ENCODE results near the gene HSD17B13.
"Not testable (repeated sequence)": the region's sequence is repeated elsewhere in the genome, so short reads cannot be mapped to it uniquely, and the experiment has no call there.

The HSD17B13 gene

DNA sequence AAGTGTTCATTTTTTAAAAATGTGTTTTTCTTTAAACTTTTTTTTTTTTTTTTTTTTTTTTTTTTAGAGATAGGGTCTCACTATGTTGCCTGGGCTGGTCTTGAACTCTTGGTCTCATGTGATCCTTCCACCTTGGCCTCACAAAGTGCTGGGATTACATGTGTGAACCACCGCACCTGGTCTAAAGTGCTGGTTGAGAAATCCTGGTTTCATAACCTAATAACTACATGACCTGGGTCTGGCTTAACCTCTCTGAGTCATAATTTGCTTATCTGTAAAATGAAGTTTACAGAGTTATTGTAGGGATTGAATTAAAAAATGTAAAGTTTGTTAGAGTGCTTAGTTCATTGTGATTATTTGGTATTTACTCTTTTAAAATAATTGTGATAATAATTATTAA is 5.2 kb downstream of the HSD17B13 start:
- Histone ChIP-seq H3K4me3 (ENCODE audit: low read length in 2 of 2) (no peak overlapping the region), H3K36me3 (replicated peaks in 1 of 2; ENCODE audit: control insufficient read depth in 2 of 2, insufficient read depth in 2 of 2, low read length in 2 of 2) (no peaks in the 10 kb centered on the region), H3K9me3 (replicated peaks in 1 of 2; ENCODE audit: control insufficient read depth in 2 of 2, insufficient read depth in 1 of 2, low read depth in 1 of 2, low read length in 2 of 2) (no peaks in the 10 kb centered on the region), H2BK5ac (ENCODE audit: low read length) (no peak overlapping the region), H3K4ac (ENCODE audit: low read length) (no peak overlapping the region), H3K79me1 (ENCODE audit: low read depth, low read length) (no peaks in the 10 kb centered on the region), H3K18ac (ENCODE audit: low read length) (no peak overlapping the region), H2AK5ac (ENCODE audit: low read depth, low read length) (no peak overlapping the region), H3K14ac (ENCODE audit: low read length) (no peak overlapping the region), H3K4me1 (ENCODE audit: control insufficient read depth in 2 of 2, insufficient read depth in 1 of 2, low read depth in 1 of 2, low read length in 2 of 2) (no peaks in the 10 kb centered on the region), H3K4me2 (ENCODE audit: insufficient read depth, low read length, poor library complexity, severe bottlenecking) (no peak overlapping the region), H2BK120ac (ENCODE audit: low read depth, low read length) (no peak overlapping the region), H4K8ac (ENCODE audit: low read depth, low read length) (no peak overlapping the region), H3K9ac (ENCODE audit: low read depth, low read length, poor library complexity) (no peak overlapping the region), H2AFZ (ENCODE audit: low read length) (no peak overlapping the region), H3K27ac (replicated peaks; ENCODE audit: low read length) (no peak overlapping the region), H3K27me3 (ENCODE audit: control insufficient read depth in 3 of 3, insufficient read depth in 3 of 3, low read depth in 1 of 3, low read length in 3 of 3) (no peaks in the 10 kb centered on the region), H3K23ac (ENCODE audit: low read depth, low read length, poor library complexity) (no peak overlapping the region), H2BK12ac (ENCODE audit: low read length) (no peak overlapping the region), H4K91ac (ENCODE audit: low read depth, low read length, poor library complexity) (no peak overlapping the region), H2BK15ac (ENCODE audit: low read length) (no peak overlapping the region)
- no peak for DNase-seq (ENCODE audit: low spot score)
- WGBS, 2 donors (ENCODE audit: extremely low coverage in 2 of 2, insufficient read length in 2 of 2, insufficient replicate concordance in 1 of 2): no CpG with 5 or more reads among the region's 1 CpG

DNA sequence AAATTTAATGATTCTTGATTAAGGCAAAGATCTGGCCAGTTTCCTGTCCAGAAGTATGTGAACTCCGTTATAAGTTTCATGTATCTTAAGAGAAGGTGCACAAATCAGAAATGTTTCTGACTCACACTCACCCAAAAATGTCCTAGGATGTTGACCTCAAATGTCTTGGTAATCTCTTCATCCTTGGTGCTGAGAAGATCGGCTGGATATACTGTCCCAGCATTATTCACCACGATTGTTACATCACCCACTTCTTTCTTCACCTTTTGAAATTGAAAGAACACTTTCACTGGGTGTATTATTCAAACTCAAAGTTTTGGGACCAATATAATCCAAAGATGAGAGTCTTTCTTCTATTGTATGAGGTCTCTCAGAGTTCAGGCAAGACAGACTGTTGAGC is 5.7 kb downstream of the HSD17B13 start:
- no peak overlapping the region for H3K14ac ChIP-seq (ENCODE audit: low read length)
- H3K23ac ChIP-seq (ENCODE audit: low read depth, low read length, poor library complexity): no peak overlapping the region
- H3K27me3 ChIP-seq (ENCODE audit: control insufficient read depth in 3 of 3, insufficient read depth in 3 of 3, low read depth in 1 of 3, low read length in 3 of 3): no peaks in the 10 kb centered on the region
- no peaks in the 10 kb centered on the region for H3K36me3 ChIP-seq (replicated peaks in 1 of 2; ENCODE audit: control insufficient read depth in 2 of 2, insufficient read depth in 2 of 2, low read length in 2 of 2)
- H3K79me1 ChIP-seq (ENCODE audit: low read depth, low read length): no peaks in the 10 kb centered on the region
- no peak overlapping the region for H2BK15ac ChIP-seq (ENCODE audit: low read length)
- H4K91ac ChIP-seq (ENCODE audit: low read depth, low read length, poor library complexity): no peak overlapping the region
- no peak overlapping the region for H3K18ac ChIP-seq (ENCODE audit: low read length)
- no peak overlapping the region for H3K4me3 ChIP-seq (ENCODE audit: low read length in 2 of 2)
- no peaks in the 10 kb centered on the region for H3K4me1 ChIP-seq (ENCODE audit: control insufficient read depth in 2 of 2, insufficient read depth in 1 of 2, low read depth in 1 of 2, low read length in 2 of 2)
- no CpG with 5 or more reads among the region's 3 CpGs for WGBS, 2 donors (ENCODE audit: extremely low coverage in 2 of 2, insufficient read length in 2 of 2, insufficient replicate concordance in 1 of 2)
- H2AK5ac ChIP-seq (ENCODE audit: low read depth, low read length): no peak overlapping the region
- no peak overlapping the region for H3K4me2 ChIP-seq (ENCODE audit: insufficient read depth, low read length, poor library complexity, severe bottlenecking)
- H2BK12ac ChIP-seq (ENCODE audit: low read length): no peak overlapping the region
- H2AFZ ChIP-seq (ENCODE audit: low read length): no peak overlapping the region
- H3K9ac ChIP-seq (ENCODE audit: low read depth, low read length, poor library complexity): no peak overlapping the region
- H3K4ac ChIP-seq (ENCODE audit: low read length): no peak overlapping the region
- H2BK5ac ChIP-seq (ENCODE audit: low read length): no peak overlapping the region
- no peak overlapping the region for H2BK120ac ChIP-seq (ENCODE audit: low read depth, low read length)
- no peak overlapping the region for H3K27ac ChIP-seq (replicated peaks; ENCODE audit: low read length)
- H3K9me3 ChIP-seq (replicated peaks in 1 of 2; ENCODE audit: control insufficient read depth in 2 of 2, insufficient read depth in 1 of 2, low read depth in 1 of 2, low read length in 2 of 2): no peaks in the 10 kb centered on the region
- H4K8ac ChIP-seq (ENCODE audit: low read depth, low read length): no peak overlapping the region
- DNase-seq (ENCODE audit: low spot score): no peak

DNA sequence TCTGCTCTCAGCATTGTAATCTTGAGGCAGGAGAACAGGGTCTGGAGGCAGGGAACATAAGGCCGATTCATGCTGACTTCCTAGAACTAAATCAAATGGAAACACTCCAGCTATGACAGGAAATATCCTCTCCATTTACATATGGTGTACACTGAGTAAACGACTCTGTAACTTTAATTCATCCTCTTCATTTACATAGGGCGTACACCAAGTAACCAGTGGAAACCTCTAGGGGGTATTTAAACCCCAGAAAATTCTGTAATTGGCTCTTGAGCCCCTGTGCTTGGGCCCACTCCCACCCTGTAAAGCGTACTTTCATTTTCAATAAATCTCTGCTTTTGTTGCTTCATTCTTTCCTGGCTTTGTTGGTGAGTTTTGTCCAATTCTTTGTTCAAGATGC is 7.7 kb downstream of the HSD17B13 start:
- H4K8ac ChIP-seq (ENCODE audit: low read depth, low read length); H3K18ac ChIP-seq (ENCODE audit: low read length); H2AK5ac ChIP-seq (ENCODE audit: low read depth, low read length); H2BK12ac ChIP-seq (ENCODE audit: low read length); H2BK120ac ChIP-seq (ENCODE audit: low read depth, low read length); H3K27me3 ChIP-seq (ENCODE audit: control insufficient read depth in 3 of 3, insufficient read depth in 3 of 3, low read depth in 1 of 3, low read length in 3 of 3); H3K23ac ChIP-seq (ENCODE audit: low read depth, low read length, poor library complexity); DNase-seq (ENCODE audit: low spot score); H3K4me2 ChIP-seq (ENCODE audit: insufficient read depth, low read length, poor library complexity, severe bottlenecking); H3K9ac ChIP-seq (ENCODE audit: low read depth, low read length, poor library complexity); H3K4ac ChIP-seq (ENCODE audit: low read length); H3K36me3 ChIP-seq (replicated peaks in 1 of 2; ENCODE audit: control insufficient read depth in 2 of 2, insufficient read depth in 2 of 2, low read length in 2 of 2); H2BK5ac ChIP-seq (ENCODE audit: low read length); H3K9me3 ChIP-seq (replicated peaks in 1 of 2; ENCODE audit: control insufficient read depth in 2 of 2, insufficient read depth in 1 of 2, low read depth in 1 of 2, low read length in 2 of 2); H2BK15ac ChIP-seq (ENCODE audit: low read length); H4K91ac ChIP-seq (ENCODE audit: low read depth, low read length, poor library complexity); H3K79me1 ChIP-seq (ENCODE audit: low read depth, low read length); H3K27ac ChIP-seq (replicated peaks; ENCODE audit: low read length); H3K4me1 ChIP-seq (ENCODE audit: control insufficient read depth in 2 of 2, insufficient read depth in 1 of 2, low read depth in 1 of 2, low read length in 2 of 2); H3K4me3 ChIP-seq (ENCODE audit: low read length in 2 of 2); H3K14ac ChIP-seq (ENCODE audit: low read length): not testable (repeated sequence)
- WGBS, 2 donors (ENCODE audit: extremely low coverage in 2 of 2, insufficient read length in 2 of 2, insufficient replicate concordance in 1 of 2): no CpG with 5 or more reads among the region's 4 CpGs
- H2AFZ ChIP-seq (ENCODE audit: low read length): peak overlapping the region; percentile 1

DNA sequence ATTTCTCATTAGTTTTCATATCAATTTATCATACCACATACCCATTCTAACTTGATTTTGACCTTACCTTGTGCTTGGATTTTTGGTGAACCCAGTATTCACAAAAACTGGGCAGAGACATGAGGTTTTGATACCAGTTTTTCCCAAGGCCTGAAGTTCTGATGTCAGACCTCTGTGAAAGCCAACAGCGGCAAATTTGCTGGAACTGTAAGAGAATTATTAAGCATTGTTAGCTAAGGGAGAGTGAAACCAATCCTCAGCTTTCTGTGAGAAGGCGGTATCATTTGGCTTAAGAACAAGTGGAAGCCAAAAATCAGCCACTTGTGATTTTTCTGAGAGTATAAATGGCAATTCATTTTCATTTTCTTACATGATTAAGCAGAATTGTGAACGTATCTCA is 8.9 kb downstream of the HSD17B13 start:
- Histone ChIP-seq H3K18ac (ENCODE audit: low read length) (no peak overlapping the region), H3K4me1 (ENCODE audit: control insufficient read depth in 2 of 2, insufficient read depth in 1 of 2, low read depth in 1 of 2, low read length in 2 of 2) (no peaks in the 10 kb centered on the region), H3K27me3 (ENCODE audit: control insufficient read depth in 3 of 3, insufficient read depth in 3 of 3, low read depth in 1 of 3, low read length in 3 of 3) (no peaks in the 10 kb centered on the region), H2BK15ac (ENCODE audit: low read length) (no peak overlapping the region), H2BK12ac (ENCODE audit: low read length) (no peak overlapping the region), H2AK5ac (ENCODE audit: low read depth, low read length) (no peak overlapping the region), H3K4me3 (ENCODE audit: low read length in 2 of 2) (no peak overlapping the region), H4K8ac (ENCODE audit: low read depth, low read length) (no peak overlapping the region), H3K4ac (ENCODE audit: low read length) (no peak overlapping the region), H2BK5ac (ENCODE audit: low read length) (no peak overlapping the region), H3K4me2 (ENCODE audit: insufficient read depth, low read length, poor library complexity, severe bottlenecking) (no peak overlapping the region), H3K23ac (ENCODE audit: low read depth, low read length, poor library complexity) (no peak overlapping the region), H2AFZ (ENCODE audit: low read length) (no peak overlapping the region), H3K9me3 (replicated peaks in 1 of 2; ENCODE audit: control insufficient read depth in 2 of 2, insufficient read depth in 1 of 2, low read depth in 1 of 2, low read length in 2 of 2) (no peaks in the 10 kb centered on the region), H3K79me1 (ENCODE audit: low read depth, low read length) (no peaks in the 10 kb centered on the region), H2BK120ac (ENCODE audit: low read depth, low read length) (no peak overlapping the region), H3K27ac (replicated peaks; ENCODE audit: low read length) (no peak overlapping the region), H3K9ac (ENCODE audit: low read depth, low read length, poor library complexity) (no peak overlapping the region), H4K91ac (ENCODE audit: low read depth, low read length, poor library complexity) (no peak overlapping the region), H3K14ac (ENCODE audit: low read length) (no peak overlapping the region), H3K36me3 (replicated peaks in 1 of 2; ENCODE audit: control insufficient read depth in 2 of 2, insufficient read depth in 2 of 2, low read length in 2 of 2) (no peaks in the 10 kb centered on the region)
- no peak for DNase-seq (ENCODE audit: low spot score)
- no CpG with 5 or more reads among the region's 3 CpGs for WGBS, 2 donors (ENCODE audit: extremely low coverage in 2 of 2, insufficient read length in 2 of 2, insufficient replicate concordance in 1 of 2)

All from neuronal stem cell (in vitro differentiated cells).